GM21367 (cell line): Measurements from ENCODE around the gene HCK.
"Not testable (repeated sequence)": the region's sequence is repeated elsewhere in the genome, so short reads cannot be mapped to it uniquely, and the experiment has no call there.

Source experiments
- ATAC-seq: cut with Tn5 transposase; IDR thresholded peaks from one replicate; pipeline ENCODE4 v1.9.1; 2021; ENCODE audit not compliant: unreplicated experiment

HCK gene

DNA sequence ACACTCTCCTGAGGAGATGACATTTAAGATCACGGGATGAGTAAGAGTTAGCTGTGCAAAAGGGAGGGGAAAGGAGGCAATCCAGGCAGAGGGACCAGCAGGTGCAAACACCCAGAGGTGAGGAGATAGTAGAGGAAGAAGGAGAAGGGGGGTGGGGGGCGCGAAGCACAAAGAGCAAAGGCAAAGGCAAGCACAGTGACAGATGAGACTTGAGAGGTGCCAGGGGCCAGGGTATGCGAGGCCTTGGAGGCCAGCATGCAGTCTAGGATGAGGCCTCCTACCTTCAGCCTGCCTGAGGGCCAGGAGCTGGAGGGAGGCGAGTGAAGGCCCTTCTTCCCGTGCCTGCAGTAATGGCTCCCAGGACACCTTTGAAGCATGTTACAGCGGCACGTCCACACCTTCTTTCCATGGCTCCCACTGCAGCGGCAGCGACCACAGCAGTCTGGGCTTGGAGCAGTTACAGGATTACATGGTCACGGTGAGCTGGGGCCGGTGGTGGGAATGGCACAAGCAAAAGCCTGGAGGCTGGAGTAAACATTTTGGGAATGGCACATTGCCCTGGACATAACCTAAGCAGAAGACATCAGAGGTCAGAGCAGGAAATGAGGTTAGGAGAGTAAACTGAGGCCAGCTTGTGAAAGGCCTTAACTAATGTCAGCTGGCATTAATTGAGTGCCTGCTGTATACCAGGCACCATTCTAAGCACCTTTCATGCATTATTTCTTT lies 23.2 kb upstream of the HCK start:
- no peak for ATAC-seq

- ATAC-seq, result no peak
Observed at GRCh38 chr20:32029561-32029960, 22.5 kb upstream of the HCK start.

GRCh38 chr20:32031007-32031958 lies 20.8 kb upstream of the HCK start:
- ATAC-seq, result no peak

- ATAC-seq, result no peak
Observed at GRCh38 chr20:32033316-32033715, 18.7 kb upstream of the HCK start.

- not testable (repeated sequence) for ATAC-seq
Observed at GRCh38 chr20:32033721-32034120, 18.3 kb upstream of the HCK start.

DNA sequence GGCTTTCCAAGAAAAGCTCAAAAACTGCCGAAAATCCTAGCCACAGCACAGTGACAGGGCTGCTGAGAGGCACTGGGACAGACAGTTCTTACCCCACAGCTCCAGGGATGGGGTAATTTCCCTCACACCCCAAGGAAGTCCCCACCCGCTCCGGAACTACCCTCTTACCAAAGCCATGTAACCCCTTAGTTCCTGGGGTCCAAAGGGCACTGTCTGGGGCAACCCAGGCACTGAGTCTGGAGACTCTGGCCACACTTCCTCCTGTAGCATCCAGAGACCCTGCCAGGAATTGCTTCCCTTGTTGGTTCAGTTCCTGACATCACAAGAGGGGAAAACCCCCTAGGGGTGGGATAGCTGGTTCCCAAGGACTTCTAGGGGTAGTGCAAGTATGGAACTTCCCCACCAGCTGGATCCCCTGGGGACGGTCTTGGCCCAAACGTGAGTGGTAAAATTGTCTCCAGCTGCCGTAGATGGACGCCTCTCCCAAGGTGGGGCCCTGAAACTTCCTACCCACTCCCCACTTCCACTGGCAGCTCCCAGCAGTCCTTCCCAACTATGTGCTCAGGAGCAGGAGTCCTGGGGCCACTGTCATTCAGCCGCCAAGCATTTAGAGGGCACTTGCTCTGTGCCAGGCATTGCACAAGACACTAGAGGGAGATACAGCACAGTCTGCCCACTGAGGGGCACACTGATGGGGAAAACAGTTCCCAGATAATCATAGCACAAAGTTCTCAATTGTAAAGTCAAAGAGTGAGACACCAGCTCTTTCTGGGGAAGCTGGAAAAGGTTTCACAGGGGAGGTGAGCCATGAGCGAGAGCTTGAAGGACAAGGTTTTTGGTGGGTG lies 17.2 kb upstream of the HCK start:
- ATAC-seq, result no peak

GRCh38 chr20:32035426-32035779 lies 16.6 kb upstream of the HCK start:
- no peak for ATAC-seq

- no peak for ATAC-seq
Observed at GRCh38 chr20:32036252-32036651, 15.8 kb upstream of the HCK start.

GRCh38 chr20:32036716-32037485 lies 15.1 kb upstream of the HCK start:
- ATAC-seq, result no peak

DNA sequence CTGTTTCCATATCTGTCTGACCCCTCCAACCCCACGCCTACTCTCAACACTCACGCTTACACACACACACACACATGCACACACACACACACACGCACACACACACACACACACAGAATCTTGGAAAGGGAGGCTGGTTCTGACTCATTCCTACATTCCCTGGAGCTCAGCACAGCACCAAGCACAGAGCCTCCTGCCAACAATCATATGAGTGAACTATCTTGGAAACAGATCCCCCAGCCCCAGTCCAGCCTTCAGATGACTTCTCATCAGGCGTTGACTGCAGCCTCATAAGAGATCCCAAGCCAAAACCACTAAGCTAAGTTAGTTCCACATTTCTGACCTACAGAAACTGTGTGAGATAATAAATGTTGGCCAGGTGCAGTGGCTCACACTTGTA lies 14.1 kb upstream of the HCK start:
- ATAC-seq, result no peak

- ATAC-seq, result no peak
Observed at GRCh38 chr20:32040142-32040953, 11.7 kb upstream of the HCK start.

GRCh38 chr20:32045999-32046398 lies 6.0 kb upstream of the HCK start:
- ATAC-seq, result no peak

DNA sequence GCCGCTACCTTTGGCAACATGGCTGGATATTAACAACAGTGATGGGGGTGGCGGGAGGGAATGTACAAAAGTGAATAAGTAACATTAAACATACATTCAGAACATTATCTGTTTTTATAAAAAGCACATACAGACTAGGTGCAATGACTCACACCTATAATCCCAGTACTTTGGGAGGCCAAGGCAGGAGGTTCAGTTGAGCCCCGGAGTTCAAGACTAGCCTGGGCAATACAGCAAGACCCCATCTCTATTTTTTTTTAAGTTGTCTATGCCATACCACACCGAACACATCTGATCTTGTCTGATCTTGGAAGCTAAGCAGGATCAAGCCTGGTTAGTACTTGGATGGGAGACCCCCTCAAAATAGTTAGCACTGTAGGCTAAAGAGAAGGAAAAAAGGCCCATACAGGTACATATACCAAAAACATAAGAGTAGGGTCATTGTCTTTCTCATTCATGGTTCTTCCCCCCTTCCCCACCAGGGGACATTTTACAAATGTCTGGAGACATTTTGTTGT lies 1.7 kb upstream of the HCK start:
- ATAC-seq, result no peak

DNA sequence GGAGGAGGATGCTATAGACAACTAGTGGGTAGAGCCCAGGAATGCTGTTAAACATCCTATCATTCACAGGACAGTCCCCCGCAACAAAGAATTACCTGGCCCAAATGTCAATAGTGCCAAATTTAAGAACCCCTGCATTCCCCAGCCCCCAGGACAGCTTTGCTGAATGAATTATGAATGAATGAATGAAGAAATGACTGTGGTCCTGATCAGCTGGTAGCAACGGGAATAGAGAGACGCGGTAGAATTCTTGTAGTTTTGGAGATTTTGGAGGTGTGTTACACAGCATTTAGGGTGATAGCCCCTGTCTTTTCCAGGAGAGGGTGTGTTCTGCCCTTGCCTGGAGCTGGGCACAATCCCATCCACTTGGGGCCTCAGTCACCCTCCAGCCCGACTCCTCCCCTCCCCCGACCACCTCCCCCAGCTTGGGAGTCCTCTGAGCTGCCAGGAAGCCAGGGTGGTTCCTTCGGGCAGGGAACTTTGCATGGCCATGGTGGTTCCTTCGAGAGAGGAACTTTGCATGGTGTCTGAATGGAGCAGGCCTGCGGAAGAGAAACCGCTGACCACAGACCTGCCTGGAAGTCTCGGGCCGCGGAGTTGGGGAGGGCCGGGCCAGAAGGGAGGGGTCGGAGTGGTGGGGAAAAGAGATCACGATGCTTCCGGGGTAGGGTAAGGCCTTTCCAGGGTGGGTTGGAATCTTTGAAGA lies 1.0 kb upstream of the HCK start:
- no peak for ATAC-seq

- ATAC-seq, result no peak
Observed at GRCh38 chr20:32051720-32052089, 337 bp upstream of the HCK start.

DNA sequence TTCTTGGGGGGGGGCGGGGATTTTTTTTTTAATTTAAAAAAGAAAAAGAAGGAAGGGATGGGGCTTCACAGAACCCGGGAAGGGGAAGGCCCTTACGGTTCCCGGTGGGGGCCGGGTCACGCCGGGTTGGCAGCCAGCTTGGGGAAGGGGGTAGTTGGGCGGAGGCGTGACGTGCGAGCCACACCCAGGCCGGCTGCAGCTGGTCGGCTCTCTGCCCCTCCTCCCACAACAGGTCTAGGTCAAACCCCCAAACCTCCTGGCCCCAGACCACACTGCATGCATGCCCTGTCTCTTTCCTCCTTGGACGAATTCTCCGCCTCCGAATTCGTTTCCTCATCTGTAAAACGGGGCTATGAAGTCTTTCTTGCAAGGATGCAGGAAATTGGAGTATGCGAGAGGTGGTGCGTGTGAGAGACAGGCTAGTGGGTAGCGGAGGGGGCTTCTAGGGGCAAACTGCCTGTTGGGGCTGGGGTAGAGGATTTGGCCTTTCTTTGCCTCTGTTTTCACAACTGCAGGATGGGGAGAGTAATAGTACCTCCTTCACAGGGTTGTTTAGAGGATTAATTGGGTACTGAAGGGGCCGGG lies 828 bp downstream of the HCK start:
- ATAC-seq, result no peak

DNA sequence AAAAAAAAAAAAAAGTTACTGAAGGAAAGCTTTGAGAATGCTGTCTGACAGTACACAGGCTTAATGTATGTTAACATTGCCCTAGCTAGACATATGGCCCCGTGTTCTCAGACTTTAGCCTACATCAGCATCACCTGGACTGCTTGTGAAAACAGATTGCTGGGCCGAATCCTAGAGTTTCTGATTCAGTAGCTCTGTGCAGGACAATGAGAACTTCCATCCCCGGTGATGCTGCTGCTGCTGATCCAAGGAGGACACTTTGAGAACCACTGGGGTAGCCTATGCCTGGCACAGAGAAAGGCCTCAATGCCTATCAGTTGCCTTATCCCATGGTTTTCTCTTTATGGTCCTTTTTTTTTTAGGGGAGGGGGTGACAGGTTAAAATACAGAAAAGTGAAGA lies 1.6 kb downstream of the HCK start:
- no peak for ATAC-seq

DNA sequence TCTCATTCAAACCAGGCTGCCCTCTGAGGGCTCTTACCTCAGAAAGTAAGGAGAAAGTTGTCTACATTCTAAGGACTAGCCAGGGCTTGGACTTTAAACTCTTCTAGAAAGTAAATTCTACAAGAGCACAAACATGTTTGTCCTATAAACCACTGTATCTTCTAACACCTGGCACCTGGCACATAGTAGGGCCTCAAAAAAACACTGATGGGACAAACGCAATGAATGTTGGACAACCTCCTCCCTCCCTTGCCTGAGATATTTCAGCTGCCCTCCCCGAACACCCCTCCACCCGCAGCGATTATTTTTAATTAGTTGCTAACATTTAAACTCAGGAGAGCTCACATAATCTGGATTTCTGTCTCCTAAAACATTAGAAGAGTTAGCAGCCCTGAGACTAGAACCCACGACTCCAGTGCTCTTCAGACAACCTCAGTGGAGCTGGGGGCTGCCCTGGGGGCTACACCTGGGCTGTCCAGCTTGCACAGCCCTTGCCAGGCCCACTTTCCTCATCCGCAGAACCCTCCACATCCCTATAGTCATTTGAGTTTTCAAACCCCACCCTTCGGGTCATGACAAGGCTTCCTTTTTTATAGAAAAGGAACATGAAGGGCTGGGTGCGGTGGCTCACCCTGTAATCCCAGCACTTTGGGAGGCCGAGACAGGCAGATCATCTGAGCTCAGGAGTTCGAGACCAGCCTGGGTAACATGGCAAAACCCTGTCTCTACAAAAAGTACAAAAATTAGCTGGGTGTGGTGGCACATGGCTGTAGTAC lies 4.9 kb downstream of the HCK start:
- no peak for ATAC-seq
